ENCODE results near the gene TRAP1.

TRAP1 gene

GRCh38 chr16:3726021-3726687 is 8.8 kb upstream of the TRAP1 start:
- no peak overlapping the region for H3K4me3 ChIP-seq (ENCODE audit: low read depth, low read length)

DNA sequence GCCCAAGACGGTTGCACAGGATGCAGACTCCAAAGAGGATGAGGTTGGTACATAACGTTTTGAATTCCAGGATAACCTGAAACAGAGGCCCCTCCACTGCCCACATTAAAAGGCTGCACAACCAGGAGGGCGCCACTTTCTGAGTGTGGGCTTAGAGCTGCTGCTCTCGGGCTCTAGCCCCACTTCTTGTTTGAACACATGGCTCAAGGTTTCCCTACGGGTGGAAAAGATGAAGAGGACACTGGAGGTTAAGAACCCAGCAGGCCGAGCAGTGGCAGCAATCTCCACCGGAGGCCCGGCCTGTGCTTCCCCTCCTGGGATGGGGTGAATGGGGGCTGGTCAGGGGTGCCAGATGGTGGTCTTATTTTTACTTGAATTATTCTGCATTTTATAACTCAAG is 8.0 kb upstream of the TRAP1 start:
- DNase-seq (ENCODE audit: low read depth) = no peak
- H3K4me3 ChIP-seq (ENCODE audit: low read depth, low read length) = no peak overlapping the region
- TF ChIP-seq, protein P1, sequence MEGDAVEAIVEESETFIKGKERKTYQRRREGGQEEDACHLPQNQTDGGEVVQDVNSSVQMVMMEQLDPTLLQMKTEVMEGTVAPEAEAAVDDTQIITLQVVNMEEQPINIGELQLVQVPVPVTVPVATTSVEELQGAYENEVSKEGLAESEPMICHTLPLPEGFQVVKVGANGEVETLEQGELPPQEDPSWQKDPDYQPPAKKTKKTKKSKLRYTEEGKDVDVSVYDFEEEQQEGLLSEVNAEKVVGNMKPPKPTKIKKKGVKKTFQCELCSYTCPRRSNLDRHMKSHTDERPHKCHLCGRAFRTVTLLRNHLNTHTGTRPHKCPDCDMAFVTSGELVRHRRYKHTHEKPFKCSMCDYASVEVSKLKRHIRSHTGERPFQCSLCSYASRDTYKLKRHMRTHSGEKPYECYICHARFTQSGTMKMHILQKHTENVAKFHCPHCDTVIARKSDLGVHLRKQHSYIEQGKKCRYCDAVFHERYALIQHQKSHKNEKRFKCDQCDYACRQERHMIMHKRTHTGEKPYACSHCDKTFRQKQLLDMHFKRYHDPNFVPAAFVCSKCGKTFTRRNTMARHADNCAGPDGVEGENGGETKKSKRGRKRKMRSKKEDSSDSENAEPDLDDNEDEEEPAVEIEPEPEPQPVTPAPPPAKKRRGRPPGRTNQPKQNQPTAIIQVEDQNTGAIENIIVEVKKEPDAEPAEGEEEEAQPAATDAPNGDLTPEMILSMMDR (IDR thresholded peaks at IDR 0.05; ENCODE audit: low read depth, low read length, missing control alignments) = no peak

More at GRCh38 chr16:3726021-3726687, 8.8 kb upstream of the TRAP1 start:
- TF ChIP-seq, protein P1 (IDR thresholded peaks at IDR 0.05; ENCODE audit: low read depth, low read length, missing control alignments) = no peak
- no peak for DNase-seq (ENCODE audit: low read depth)

GRCh38 chr16:3722508-3722907 is 5.2 kb upstream of the TRAP1 start:
- no peak overlapping the region for H3K4me3 ChIP-seq (ENCODE audit: low read depth, low read length)
- TF ChIP-seq, protein P1 (IDR thresholded peaks at IDR 0.05; ENCODE audit: low read depth, low read length, missing control alignments) = no peak
- no peak for DNase-seq (ENCODE audit: low read depth)

GRCh38 chr16:3720418-3720817 is 3.1 kb upstream of the TRAP1 start:
- H3K4me3 ChIP-seq (ENCODE audit: low read depth, low read length) = no peak overlapping the region
- DNase-seq (ENCODE audit: low read depth) = no peak
- TF ChIP-seq, protein P1 (IDR thresholded peaks at IDR 0.05; ENCODE audit: low read depth, low read length, missing control alignments) = no peak

DNA sequence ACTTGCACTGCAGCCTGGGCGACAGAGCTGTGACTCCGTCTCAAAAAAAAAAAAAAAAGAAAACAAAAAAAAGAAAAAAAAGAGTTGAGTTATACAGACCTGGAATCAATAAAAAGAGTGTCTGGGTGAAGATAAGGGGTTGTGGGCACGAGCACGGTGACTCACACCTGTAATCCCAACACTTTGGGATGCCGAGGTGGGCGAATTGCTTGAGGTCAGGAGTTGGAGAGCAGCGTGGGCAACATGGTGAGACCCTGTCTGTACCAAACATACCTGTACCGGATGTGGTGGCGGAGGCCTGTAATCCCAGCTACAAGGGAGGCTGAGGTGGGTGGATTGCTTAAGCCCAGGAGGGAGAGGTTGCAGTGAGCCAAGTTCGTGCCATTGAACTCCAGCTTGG is 1.3 kb upstream of the TRAP1 start:
- H3K4me3 ChIP-seq (ENCODE audit: low read depth, low read length) = no peak overlapping the region
- no peak for DNase-seq (ENCODE audit: low read depth)
- TF ChIP-seq, protein P1 (IDR thresholded peaks at IDR 0.05; ENCODE audit: low read depth, low read length, missing control alignments) = no peak

DNA sequence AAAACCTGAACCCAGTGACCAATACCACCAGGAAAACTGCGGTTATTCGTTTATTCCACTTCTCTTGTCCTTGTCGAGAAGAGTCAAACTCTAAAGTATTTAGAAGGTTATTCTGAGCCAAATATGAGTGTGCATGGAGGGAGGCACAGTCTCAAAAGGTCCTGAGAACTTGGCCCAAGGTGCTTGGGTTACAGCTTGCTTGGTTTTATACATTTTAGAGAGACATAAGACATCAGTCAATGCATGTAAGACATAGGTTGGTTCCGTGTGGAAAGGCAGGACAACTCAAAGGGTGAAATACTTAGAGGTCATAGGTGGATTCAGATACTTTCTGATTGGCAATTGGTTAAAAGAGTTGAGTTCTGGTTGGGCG is 681 bp upstream of the TRAP1 start:
- TF ChIP-seq, protein P1 (IDR thresholded peaks at IDR 0.05; ENCODE audit: low read depth, low read length, missing control alignments) = no peak
- DNase-seq (ENCODE audit: low read depth) = no peak
- H3K4me3 ChIP-seq (ENCODE audit: low read depth, low read length) = peak overlapping the region; percentile 98

DNA sequence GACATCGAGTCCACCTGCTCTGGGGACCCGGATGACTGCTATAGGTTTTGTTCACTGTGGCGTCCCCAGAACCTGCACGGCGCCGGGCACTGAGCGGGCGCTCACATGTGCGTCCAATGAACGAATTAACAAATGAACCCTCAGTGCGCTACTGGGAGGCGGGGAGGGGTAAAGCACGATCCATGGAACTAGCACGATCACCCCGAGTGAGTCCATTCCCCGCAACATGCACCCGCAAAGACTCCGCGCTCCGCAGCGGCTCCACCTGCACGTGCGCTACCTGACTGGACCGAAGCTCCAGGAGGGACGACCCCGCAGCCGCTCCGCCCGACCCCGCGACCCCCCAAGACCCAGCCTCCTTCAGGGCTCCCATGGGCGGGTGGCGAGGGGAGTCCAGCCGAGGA is 491 bp downstream of the TRAP1 start:
- TF ChIP-seq, protein P1 (IDR thresholded peaks at IDR 0.05; ENCODE audit: low read depth, low read length, missing control alignments) = no peak
- peak overlapping the region; percentile 98 for H3K4me3 ChIP-seq (ENCODE audit: low read depth, low read length)
- DNase-seq (ENCODE audit: low read depth) = no peak

Measured in GM12864 (cell line).